HG02588 (cell line): ENCODE measurements around the gene FOXP3.

ENCODE experiments used
- ATAC-seq: cut with Tn5 transposase; IDR thresholded peaks from one replicate; pipeline ENCODE4 v1.9.1; 2021; ENCODE audit warnings: mild to moderate bottlenecking, moderate library complexity; ENCODE audit not compliant: unreplicated experiment

Gene FOXP3

DNA sequence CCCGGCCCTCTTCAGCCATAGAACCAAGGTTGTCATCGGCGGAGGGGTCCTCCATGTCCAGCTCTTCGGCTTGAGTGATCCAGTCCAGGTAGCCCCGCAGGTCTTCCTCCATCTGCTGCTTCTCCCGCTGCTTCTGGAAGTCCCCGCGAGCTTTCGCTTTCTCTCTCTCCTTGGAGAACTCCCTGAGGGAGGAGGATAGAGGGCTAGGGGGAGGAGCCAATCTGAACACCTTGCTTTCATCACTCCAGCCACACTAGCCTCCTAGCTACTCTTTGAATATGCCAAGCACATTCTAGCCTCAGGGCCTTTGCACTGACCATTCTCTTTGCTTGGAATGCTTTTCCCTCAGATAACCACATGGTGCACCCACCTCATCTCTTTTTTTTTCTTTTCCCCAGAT lies 37.6 kb downstream of the FOXP3 start:
- no peak for ATAC-seq

DNA sequence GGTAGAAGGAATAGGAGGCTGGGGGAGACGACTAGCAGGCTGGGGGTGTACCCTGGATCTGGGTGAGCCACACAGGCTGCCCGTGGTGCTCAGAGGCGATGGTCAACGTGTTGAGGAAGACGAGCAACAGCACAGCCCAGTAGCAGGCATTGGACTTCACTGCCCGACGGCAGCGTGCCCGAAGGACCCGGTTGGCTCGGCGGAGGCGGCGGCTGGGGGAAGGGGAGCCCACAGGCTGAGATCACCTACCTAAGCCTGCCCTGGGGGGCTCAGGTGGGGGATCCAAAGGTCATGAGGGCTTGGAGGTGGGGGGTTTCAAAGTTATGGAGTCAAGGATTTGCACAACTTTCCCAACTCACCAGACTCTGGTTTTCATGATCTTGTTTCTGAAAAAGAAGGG lies 38.7 kb downstream of the FOXP3 start:
- ATAC-seq: no peak

DNA sequence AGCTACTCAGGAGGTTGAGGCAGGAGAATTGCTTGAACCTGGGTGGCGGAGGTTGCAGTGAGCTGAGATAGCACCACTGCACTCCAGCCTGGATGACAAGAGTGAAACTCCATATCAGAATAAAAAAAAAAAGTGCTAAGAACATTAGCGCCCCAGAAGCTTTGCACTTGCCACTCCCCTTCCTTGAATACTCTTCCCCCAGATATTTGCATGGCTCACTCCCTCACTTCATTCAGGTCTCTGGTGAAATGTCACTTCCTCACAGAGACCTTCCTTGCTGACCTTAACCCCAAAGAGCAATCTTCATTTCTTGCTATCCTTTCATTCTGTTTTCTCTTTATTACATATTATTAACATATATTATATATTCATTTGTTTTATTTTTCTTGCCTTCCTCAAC lies 42.6 kb downstream of the FOXP3 start:
- no peak for ATAC-seq

DNA sequence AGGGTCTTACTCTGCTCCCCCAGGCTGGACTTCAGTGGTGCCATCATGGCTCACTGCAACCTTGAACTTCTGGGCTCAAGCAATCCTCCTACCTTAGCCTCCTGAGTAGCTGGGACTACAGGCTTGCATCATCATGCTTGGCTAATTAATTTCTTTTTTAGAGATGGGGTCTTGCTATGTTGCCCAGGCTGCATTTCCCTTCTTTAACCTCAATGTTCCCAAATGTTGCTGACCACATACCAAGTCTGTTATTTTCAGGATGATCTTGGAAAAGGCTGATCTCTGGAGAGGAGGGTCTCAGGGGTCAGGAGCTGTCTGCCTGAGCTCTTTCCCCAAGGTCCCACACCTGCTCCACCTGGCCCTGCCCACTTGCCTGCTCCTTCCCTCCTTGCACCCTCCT lies 44.4 kb downstream of the FOXP3 start:
- ATAC-seq: no peak

DNA sequence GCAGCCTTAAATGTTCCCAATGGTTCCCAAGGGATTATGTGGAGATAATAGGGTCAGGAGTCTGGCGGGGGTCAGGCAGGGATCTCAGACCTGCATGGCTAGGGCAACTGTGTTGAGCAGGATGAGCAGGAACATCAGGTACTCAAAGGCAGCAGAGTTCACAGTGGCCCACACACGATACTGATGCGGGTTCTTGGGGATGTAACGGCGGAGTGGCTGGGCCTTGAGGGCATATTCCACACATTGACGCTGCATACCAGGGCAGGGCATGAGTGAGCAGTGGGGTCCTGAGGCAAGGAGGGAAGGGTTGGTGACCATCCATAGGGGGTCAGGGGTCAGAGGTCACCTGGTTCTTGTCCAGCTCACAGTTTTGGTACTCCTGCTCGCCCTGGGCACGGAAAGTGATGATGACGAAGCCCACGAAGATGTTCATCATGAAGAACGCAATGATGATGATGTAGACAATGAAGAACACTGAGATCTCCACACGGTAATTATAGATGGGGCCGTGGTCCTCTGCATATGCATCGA lies 49.4 kb downstream of the FOXP3 start:
- no peak for ATAC-seq

DNA sequence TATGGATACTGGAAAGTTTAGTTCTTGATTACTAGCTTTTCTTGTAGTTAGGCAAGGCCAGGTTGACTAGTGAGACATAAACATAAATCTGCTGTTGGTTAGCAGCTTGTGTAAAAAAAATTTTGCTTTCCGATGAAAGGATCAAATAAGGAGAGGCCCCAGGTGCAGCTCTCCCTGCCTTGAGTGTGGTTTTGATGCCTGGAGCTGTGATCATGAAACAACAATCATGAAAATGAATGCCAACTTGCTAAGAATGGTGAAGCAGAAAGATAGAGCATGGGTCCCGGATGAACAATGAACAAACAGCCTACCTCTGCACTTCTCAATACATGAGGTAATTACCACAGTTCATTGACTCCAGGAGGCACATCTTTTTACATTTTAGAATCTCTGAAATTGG lies 50.1 kb downstream of the FOXP3 start:
- ATAC-seq: no peak

DNA sequence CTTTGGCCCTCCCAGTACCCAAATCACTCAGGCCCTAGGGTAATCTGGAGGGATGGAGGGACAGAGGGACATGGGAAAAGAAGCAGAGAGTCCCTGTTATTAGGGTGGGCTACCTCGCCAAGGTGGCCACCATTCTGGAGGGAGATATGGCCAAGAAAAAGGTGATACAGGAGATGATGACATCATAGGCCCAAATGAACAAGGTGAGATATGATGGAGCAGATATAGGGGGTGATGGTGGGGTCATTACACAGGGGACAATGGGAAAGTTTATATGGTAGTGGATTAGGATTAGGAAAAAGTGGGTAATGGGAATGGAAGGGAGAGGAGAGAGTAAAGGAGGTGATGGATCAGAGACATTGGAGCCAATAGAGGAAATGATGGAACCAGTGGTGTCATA lies 51.6 kb downstream of the FOXP3 start:
- no peak for ATAC-seq

DNA sequence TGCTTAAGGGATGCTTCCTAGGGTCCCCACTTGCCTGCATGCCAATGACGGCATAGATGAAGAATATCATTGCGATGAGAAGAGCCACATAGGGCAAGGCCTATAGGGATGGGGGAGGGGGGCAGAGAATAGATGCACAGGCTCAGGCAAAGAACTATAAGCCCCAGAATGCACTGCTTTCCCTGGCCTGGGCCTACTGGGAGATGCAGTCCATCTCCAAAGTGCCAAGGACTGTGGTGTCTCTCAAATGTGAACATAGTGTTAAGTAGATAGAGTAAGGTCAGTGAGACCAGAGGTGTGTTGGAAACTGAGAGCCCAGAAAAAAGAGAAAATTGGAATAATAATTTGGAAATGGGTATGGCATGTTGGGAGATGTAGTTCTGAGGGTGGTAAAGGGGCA lies 52.3 kb downstream of the FOXP3 start:
- ATAC-seq: no peak

DNA sequence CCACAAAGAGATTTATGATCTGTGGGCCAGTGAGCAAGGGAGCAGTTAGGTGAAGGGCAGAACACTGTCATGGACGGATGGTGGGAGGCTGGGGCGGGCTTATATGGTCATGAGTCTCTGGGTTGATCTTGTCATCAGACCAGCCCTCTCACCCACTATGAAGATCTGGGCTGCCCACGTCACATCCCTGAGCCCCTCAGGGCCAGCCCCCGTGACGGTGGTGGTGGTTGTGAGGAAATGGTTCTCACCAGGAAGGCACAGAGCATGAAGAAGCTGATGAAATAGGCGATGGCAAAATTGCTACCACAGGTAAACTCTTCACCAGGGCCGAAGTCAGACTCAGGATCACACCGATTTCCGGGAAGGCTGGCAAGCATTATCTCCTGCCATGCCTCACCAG lies 53.4 kb downstream of the FOXP3 start:
- no peak for ATAC-seq

DNA sequence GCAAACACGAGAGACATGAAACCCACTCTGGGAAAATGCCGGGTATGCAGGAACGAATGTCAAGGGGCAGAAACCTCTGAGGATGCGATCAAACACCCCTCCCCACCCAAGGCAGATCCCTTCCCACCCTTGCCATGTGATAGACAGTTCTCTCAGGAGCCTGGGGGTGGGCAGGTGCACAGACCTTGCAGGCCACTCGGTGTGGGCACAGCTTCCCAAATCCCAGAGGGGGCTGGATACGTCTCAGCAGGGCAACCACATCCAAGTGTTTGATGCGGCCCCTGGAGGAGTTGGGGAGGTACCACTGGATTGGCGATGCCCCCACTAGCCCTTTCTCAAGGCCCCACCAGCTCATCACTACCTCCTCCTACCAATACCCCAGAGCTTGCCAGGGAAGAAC lies 54.1 kb downstream of the FOXP3 start:
- no peak for ATAC-seq

DNA sequence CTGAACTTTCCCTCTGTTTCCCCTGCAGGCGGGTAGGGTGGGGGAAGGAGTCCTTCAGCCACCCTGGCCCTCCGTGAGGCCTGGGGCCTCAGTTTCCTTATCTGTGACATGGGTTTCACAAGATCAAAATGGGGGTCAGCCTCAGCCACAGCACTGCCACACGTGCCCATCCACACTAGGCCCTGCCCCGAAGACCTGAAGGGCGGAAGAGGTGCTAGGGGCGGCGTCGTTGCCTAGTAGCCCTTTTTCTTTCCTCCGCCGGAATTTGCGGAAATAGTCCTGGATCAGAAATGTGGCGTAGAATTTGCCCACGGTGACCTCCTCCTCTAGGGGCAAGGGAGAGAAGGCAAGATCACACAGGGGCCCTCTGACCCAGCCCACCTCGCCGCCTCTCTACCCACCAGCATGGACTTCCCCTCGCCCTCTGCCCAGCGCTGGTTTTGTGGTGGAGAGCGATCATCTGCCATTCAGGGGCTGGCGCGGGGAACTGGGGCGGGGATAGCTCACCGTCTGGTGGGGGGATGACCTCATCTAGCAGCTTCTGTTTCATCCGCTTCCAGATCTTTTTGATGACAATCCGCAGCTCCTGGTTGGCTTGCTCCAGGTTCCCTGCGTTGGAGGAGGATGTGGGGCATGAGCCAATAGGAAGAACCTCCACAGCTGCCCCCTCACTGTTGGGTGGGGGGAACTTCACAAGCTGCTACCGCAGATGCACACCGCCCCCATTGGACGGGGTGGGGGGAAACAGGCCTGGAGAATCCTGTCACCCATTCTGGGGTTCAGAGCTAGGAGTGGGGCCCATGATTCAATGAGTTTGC lies 54.9 kb downstream of the FOXP3 start:
- no peak for ATAC-seq

DNA sequence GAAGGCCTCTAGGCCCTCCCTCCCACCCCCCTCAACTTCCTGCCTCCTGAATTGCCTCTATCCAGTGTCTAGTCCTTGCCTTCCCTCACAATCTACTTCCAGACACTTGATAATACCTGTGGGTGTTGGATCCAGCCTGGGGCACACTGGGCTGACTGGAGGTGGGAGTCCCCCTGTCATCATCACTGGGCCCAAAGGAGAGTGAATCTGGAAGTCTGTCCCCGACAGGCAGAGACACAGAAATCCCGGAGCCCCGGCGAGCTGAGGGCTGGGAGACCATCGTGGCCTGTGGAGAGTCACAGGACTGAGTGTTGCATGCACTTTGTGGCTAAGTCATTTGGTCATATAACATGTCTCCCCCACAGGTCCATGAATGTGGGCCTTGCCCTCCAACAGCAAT lies 56.1 kb downstream of the FOXP3 start:
- ATAC-seq: no peak

DNA sequence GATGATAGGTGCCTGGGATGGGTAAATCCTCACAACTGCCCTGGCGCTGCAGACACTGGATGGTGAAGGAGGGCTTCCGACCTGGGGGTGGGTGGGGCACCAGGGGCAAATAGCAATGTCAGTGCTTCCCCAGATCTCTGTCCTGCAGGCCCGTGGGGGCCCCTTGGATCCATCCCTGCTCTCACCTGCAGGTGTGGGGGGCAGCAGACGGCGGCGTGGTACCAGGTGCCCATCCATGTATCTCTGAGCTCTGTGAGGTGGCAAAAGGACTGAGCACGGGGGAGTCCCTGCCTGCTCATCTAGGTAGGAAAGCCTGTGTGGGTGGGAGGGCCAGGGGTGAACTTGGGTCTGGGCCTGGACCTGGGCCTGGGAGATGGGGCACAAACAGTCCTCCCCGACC lies 58.0 kb downstream of the FOXP3 start:
- ATAC-seq: no peak

DNA sequence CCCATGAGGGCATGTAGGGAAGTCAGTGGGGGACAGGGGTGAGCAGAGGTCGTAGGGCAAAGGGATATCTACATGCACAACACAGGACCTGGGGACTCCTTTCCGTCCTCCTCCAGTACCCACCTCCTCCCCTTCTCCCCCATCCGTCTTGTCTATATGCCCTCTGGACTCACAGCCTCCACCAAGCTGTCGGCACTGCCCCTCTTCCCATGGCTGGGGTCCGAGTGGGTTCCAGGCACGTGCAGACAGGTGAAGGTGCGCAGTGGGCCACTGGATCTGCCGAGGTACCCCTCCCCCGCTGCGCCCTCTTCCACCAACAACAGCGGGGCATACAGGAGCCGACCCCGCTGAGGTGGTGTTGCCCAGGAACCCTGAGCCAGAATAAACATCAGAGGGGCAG lies 59.1 kb downstream of the FOXP3 start:
- ATAC-seq: no peak

DNA sequence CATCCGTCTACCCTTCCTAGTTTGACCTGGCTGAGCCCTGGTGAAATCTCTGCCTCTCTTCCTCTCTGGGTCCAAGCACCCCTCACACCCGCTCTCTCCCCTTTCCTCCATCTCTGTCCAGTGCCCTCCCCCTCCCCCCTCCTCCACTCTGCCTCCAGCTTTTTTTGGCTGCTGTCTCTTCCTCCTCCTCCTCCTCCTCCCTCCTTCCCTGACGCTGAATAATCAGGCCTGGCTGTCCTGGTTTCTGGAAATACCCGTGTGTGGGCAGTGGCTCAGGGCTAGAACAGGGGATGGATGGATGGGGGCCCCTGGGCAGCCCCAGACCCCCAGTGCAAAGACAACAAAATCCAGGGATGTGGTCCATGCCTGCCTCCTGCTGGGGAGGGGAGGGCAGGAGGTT lies 59.8 kb downstream of the FOXP3 start:
- no peak for ATAC-seq

DNA sequence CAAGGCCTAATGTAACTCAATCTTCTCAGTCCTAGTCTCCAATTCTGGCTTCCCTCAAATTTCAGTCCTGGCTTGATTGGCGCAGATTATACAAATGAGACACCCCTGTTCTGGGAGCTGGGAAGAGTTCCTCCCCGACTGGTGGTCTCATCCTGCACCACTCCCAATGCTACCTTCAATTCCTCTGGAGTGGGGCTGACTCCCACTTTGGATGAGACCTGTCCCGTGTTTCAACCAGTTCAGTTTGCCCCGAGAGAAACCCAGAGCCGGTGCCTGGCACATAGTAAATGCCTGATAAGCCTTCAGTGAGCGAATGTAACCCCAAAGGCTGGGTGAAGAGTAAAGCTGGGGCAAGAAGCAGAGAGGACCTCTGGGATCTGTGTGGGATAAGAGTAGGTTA lies 60.5 kb downstream of the FOXP3 start:
- no peak for ATAC-seq

DNA sequence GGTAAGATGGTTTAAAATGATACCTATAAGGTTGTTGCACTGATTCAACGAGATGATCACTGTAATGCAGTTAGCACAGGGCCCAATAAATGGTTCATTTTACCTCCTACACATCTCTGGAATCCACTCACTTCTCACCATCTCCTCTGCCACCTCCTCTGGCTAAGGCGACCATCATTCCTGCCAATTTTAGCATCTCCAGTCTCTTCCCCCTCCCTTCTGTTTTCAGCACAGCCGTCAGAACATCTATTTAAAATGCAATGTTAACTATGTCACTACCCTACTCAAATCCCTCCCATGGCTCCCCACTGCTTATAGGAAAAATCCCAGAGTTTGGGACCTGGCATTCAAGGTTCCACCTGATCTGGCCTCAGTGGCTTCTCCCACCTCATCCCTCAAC lies 61.0 kb downstream of the FOXP3 start:
- no peak for ATAC-seq

DNA sequence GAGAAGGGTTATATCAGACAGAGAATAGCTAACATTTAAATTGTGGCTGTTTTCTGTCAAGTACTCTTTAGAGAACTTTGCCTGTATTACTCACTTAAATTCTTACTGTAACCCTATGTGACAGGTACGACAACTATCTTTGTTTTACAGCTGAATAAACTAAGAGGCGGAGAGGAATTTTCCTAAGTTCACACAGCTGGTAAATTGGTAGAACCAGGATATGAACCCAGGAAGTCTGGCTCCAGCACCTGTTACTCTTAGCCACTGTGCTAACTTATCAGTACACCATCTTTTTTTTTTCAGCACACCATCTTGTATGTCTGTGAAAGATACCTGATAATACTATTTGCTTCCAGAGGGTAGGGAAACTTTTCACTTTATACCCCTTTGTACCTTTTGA lies 62.5 kb downstream of the FOXP3 start:
- ATAC-seq: no peak
